WTC11 (cell line): ENCODE data around the gene USP48. TPM values are rescaled to one million over a fixed set of nuclear protein-coding genes. Genes with fewer than 3 reads are reported as not detected.
A peak's percentile ranks its signal among the peaks of the same experiment; 100 is the strongest.
"Not testable (repeated sequence)": the region's sequence is repeated elsewhere in the genome, so short reads cannot be mapped to it uniquely, and the experiment has no call there.

ENCODE experiments used
- ATAC-seq: fragments of 200-7000 bp; cut with Tn5 transposase; 2 replicates; pipeline ENCODE4 v1.10.0; 2021; ENCODE audit warnings: mild to moderate bottlenecking, moderate library complexity
- CTCF ChIA-PET: fragments of 300-600 bp; sonication (Branson Sonifier 250); formaldehyde crosslinking; loops from one replicate; lab custom pipeline; 2021; ENCODE audit warnings: antibody characterized with exemption; lab: Charles Lee
- POLR2A ChIA-PET: fragments of 350-600 bp; sonication (Branson Sonifier 250); formaldehyde crosslinking; loops from one replicate; lab custom pipeline; 2021; ENCODE audit warnings: antibody characterized with exemption; lab: Charles Lee
- DNase-seq: peaks from one replicate; pipeline ENCODE4 v3.0.0; 2021; ENCODE audit warnings: low spot score
- H3K27ac Mint-ChIP-seq: 2 replicates; pipeline ENCODE4 v1.8.0; 2021; ENCODE audit warnings: mixed read lengths
- H3K27me3 Mint-ChIP-seq: 2 replicates; pipeline ENCODE4 v1.8.0; 2021; ENCODE audit warnings: low read depth, mild to moderate bottlenecking, moderate library complexity, mixed read lengths
- H3K36me3 Mint-ChIP-seq: 2 replicates; pipeline ENCODE4 v1.8.0; 2021; ENCODE audit warnings: mixed read lengths
- H3K4me1 Mint-ChIP-seq: 2 replicates; pipeline ENCODE4 v1.8.0; 2022; ENCODE audit warnings: mixed read lengths
- H3K4me3 Mint-ChIP-seq: 2 replicates; pipeline ENCODE4 v1.8.0; 2021; ENCODE audit warnings: mild to moderate bottlenecking, moderate library complexity, mixed read lengths
- H3K9me3 Mint-ChIP-seq: 2 replicates; pipeline ENCODE4 v1.8.0; 2021; ENCODE audit warnings: mixed read lengths
- CREB1 ChIP-seq: sonication (generic); formaldehyde crosslinking; IDR thresholded peaks from 2 replicates; pipeline ENCODE4 v1.8.0; 2023; ENCODE audit warnings: mild to moderate bottlenecking, missing genetic modification reagents
- GRHL2 ChIP-seq: fragments of 250-450 bp; sonication (Bioruptor Pico); IDR thresholded peaks from 2 replicates; pipeline ENCODE4 v1.8.0; 2022; ENCODE audit warnings: mild to moderate bottlenecking, moderate library complexity; ENCODE audit not compliant: insufficient replicate concordance, severe bottlenecking
- MXD4 ChIP-seq: fragments of 250-450 bp; sonication (Bioruptor Pico); IDR thresholded peaks from 2 replicates; pipeline ENCODE4 v1.8.0; 2021; ENCODE audit warnings: mild to moderate bottlenecking, moderate library complexity, borderline replicate concordance
- NFATC4 ChIP-seq: fragments of 250-450 bp; sonication (Bioruptor Pico); IDR thresholded peaks from 2 replicates; pipeline ENCODE4 v1.9.0; 2021; ENCODE audit warnings: mild to moderate bottlenecking
- SP1 ChIP-seq: sonication (generic); formaldehyde crosslinking; conservative IDR thresholded peaks from 2 replicates; pipeline ENCODE4 v1.8.1; 2022; ENCODE audit warnings: missing genetic modification reagents
- ZNF121 ChIP-seq: sonication (generic); formaldehyde crosslinking; IDR thresholded peaks from 2 replicates; pipeline ENCODE4 v1.8.0; 2023; ENCODE audit warnings: missing genetic modification reagents
- ZNF396 ChIP-seq: fragments of 250-450 bp; sonication (Bioruptor Pico); IDR thresholded peaks from 2 replicates; pipeline ENCODE4 v1.8.0; 2021; ENCODE audit warnings: mild to moderate bottlenecking, moderate library complexity, borderline replicate concordance
- ZNF423 ChIP-seq: fragments of 250-450 bp; sonication (Bioruptor Pico); IDR thresholded peaks from 2 replicates; pipeline ENCODE4 v2.1.2; 2022; ENCODE audit warnings: mild to moderate bottlenecking, moderate library complexity
- total RNA-seq: library from RNA; stranded (reverse); gene quantifications from 3 replicates; pipeline ENCODE4 v1.2.3, GENCODE V29; 2021
- TF ChIP-seq, protein P1 (sequence below): sonication (generic); formaldehyde crosslinking; IDR thresholded peaks from 2 replicates; pipeline ENCODE4 v1.8.0; 2022; ENCODE audit warnings: mild to moderate bottlenecking, missing genetic modification reagents
- TF ChIP-seq, protein P2 (sequence below): fragments of 250-450 bp; sonication (Bioruptor Pico); IDR thresholded peaks from 2 replicates; pipeline ENCODE4 v1.8.0; 2021; ENCODE audit warnings: mild to moderate bottlenecking
- TF ChIP-seq, protein P3 (sequence below): fragments of 250-450 bp; sonication (Bioruptor Pico); conservative IDR thresholded peaks from 2 replicates; pipeline ENCODE4 v1.9.0; 2021; ENCODE audit warnings: mild to moderate bottlenecking
- TF ChIP-seq, protein P4 (sequence below): sonication (generic); formaldehyde crosslinking; IDR thresholded peaks from 2 replicates; pipeline ENCODE4 v1.8.0; 2022; ENCODE audit warnings: missing genetic modification reagents
- TF ChIP-seq, protein P5 (sequence below): fragments of 250-450 bp; sonication (Bioruptor Pico); IDR thresholded peaks from 2 replicates; pipeline ENCODE4 v1.9.0; 2021; ENCODE audit warnings: moderate library complexity, mild to moderate bottlenecking, inconsistent platforms, borderline replicate concordance
- TF ChIP-seq, protein P6 (sequence below): sonication (generic); formaldehyde crosslinking; IDR thresholded peaks from 2 replicates; pipeline ENCODE4 v1.8.1; 2022; ENCODE audit warnings: mild to moderate bottlenecking, moderate library complexity, missing genetic modification reagents
- TF ChIP-seq, protein P7 (sequence below): sonication (generic); formaldehyde crosslinking; IDR thresholded peaks from 2 replicates; pipeline ENCODE4 v1.8.0; 2022; ENCODE audit warnings: mild to moderate bottlenecking, missing genetic modification reagents
- TF ChIP-seq, protein P8 (sequence below): fragments of 200-600 bp; IDR thresholded peaks from 2 replicates; pipeline ENCODE4 v1.8.0; 2022; ENCODE audit warnings: antibody characterized with exemption

Gene USP48
- total RNA-seq, 1 experiment from 2014 or later: 86.9 TPM

DNA sequence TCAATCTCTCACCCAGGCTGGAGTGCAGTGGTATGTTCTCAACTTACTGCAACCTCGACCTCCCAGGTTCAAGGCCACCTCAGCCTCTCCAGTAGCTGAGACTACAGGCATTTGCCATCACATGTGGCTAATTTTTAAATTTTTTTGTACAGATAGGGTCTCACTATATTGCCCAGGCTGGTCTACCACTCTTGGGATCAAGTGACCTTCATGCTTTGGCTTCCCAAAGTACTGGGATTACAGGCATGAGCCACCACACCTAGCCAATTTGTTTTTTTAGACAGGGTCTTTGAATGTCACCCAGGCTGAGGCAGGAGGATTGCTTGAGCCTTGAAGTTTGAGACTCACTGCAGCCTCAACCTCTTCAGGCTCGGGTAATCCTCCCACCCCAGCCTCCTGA, 10.2 kb upstream of the USP48 start (continued):
- TF ChIP-seq, protein P1, sequence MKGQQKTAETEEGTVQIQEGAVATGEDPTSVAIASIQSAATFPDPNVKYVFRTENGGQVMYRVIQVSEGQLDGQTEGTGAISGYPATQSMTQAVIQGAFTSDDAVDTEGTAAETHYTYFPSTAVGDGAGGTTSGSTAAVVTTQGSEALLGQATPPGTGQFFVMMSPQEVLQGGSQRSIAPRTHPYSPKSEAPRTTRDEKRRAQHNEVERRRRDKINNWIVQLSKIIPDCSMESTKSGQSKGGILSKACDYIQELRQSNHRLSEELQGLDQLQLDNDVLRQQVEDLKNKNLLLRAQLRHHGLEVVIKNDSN: no peak

DNA sequence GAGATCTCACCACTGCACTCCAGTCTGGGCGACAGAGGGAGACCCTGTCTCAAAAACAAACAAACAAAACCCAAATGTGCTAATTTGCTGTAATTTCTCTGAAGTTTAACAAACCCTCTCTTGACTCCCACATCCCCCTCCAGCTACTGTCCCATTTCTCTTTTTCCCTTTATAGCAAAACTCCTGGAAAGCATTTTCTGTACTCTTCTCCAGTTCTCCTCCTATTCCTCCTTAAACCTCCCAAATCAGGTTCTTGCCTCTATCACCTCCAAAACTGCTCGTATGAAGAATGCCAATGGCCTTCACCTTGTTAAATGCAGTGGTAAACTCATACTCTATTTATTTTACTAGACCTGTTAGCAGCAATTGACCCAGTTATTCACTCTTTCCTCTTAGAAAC, 3.7 kb upstream of the USP48 start:
- no peak overlapping the region for H3K27ac Mint-ChIP-seq
- H3K4me3 Mint-ChIP-seq: no peak overlapping the region
- no peaks in the 10 kb centered on the region for H3K9me3 Mint-ChIP-seq
- H3K4me1 Mint-ChIP-seq: peaks cover 23% of the 10 kb centered on the region
- ChIA-PET POLR2A (no interaction called here), CTCF (no interaction called here)
- no peaks in the 10 kb centered on the region for H3K27me3 Mint-ChIP-seq
- ATAC-seq (no peak), DNase-seq (no peak)
- no peak for TF ChIP-seq MXD4 (CRISPR knock-in tag)
- no peak for TF ChIP-seq ZNF121 (CRISPR knock-in tag)
- no peak for TF ChIP-seq GRHL2
- TF ChIP-seq, protein P2, sequence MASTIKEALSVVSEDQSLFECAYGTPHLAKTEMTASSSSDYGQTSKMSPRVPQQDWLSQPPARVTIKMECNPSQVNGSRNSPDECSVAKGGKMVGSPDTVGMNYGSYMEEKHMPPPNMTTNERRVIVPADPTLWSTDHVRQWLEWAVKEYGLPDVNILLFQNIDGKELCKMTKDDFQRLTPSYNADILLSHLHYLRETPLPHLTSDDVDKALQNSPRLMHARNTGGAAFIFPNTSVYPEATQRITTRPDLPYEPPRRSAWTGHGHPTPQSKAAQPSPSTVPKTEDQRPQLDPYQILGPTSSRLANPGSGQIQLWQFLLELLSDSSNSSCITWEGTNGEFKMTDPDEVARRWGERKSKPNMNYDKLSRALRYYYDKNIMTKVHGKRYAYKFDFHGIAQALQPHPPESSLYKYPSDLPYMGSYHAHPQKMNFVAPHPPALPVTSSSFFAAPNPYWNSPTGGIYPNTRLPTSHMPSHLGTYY (CRISPR knock-in tag): no peak
- H3K36me3 Mint-ChIP-seq: no peaks in the 10 kb centered on the region

DNA sequence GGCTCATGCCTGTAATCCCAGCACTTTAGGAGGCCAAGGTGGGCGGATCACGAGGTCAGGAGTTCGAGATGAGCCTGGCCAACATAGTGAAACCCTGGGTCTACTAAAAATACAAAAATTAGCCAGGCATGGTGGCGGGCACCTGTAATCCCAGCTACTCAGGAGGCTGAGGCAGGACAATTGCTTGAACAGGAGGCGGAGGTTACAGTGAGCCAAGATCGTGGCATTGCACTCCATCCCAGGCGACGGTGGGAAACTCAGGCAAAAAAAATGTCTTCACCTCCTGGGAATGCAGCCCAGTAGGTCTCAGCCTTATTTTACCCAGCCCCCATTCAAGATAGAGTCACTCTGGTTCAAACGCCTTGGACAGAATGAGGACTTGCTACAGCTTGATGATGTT, 2.8 kb upstream of the USP48 start:
- H3K27me3 Mint-ChIP-seq, DNase-seq, ATAC-seq, H3K9me3 Mint-ChIP-seq, POLR2A ChIA-PET, H3K36me3 Mint-ChIP-seq, H3K4me3 Mint-ChIP-seq, H3K27ac Mint-ChIP-seq: not testable (repeated sequence)
- H3K4me1 Mint-ChIP-seq: peaks cover 26% of the 10 kb centered on the region
- CTCF ChIA-PET: interaction anchor here (1.3 kb wide), 1 partner anchor 130 kb away, joined by 4 read pairs; no protein-coding TSS in a partner anchor

DNA sequence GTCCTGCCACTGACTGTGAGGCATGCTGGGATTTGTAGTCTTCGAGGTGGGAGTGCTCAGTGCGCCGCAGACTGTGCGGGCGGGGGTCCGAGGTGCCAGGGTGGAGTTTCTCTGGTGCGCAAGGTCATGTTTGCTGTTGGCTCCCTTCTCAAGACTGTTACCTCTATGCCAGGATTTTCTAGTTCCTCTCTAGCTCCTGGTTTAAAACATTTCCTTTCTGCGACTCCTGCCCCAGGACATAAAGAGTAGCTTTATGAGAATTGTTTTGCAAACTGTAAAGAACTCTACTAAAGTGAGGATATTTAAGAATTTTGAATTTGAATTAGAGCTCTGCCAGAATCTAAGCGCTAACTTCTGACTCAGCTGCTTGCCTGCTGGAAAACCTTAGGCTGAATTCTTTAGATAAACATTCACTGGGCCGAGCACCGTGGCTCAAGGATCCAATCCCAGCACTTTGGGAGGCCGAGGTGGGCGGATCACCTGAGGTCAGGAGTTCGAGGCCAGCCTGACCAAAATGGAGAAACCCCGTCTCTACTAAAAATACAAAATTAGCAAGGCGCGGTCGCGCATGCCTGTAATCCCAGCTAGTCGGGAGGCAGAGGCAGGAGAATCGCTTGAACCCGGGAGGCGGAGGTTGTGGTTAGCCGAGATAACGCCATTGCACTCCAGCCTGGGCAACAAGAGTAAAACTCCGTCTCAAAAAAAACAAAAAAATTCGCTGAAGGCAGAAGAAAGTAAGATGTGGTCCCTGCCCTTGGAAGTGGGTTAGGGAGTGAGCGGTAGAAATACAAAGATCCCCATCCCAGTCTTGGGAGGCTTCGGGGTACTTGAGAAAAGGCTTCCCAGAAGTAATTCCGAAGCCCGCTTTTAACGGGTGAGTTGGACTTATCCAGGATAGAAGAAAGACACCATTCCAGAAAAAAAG, 992 bp upstream of the USP48 start:
- Mint-ChIP-seq H3K4me1 (peaks cover 30% of the 10 kb centered on the region), H3K4me3 (peak overlapping the region; percentile 90), H3K27me3 (no peaks in the 10 kb centered on the region), H3K27ac (peak overlapping the region; percentile 100), H3K36me3 (peaks cover 2% of the 10 kb centered on the region; the same call in 1 of the 2 replicates), H3K9me3 (no peaks in the 10 kb centered on the region)
- ChIA-PET POLR2A (interaction anchor here (0.5 to 0.7 kb wide), 2 partner anchors 11 to 183 kb away, joined by 3 to 4 read pairs; no protein-coding TSS in a partner anchor), CTCF (interaction anchor here (0.6 to 2.0 kb wide), 3 partner anchors 28 to 290 kb away, joined by 3 to 7 read pairs (median 3); no protein-coding TSS in a partner anchor)
- peak; percentile 88 for ATAC-seq
- peak; percentile 97 for DNase-seq
- TF ChIP-seq ZNF423 (CRISPR knock-in tag) (no peak), CREB1 (CRISPR knock-in tag) (no peak), SP1 (CRISPR knock-in tag) (peak; percentile 13; the same call in 1 of the 2 replicates), ZNF396 (CRISPR knock-in tag) (no peak), NFATC4 (CRISPR knock-in tag) (no peak)
- TF ChIP-seq, protein P3, sequence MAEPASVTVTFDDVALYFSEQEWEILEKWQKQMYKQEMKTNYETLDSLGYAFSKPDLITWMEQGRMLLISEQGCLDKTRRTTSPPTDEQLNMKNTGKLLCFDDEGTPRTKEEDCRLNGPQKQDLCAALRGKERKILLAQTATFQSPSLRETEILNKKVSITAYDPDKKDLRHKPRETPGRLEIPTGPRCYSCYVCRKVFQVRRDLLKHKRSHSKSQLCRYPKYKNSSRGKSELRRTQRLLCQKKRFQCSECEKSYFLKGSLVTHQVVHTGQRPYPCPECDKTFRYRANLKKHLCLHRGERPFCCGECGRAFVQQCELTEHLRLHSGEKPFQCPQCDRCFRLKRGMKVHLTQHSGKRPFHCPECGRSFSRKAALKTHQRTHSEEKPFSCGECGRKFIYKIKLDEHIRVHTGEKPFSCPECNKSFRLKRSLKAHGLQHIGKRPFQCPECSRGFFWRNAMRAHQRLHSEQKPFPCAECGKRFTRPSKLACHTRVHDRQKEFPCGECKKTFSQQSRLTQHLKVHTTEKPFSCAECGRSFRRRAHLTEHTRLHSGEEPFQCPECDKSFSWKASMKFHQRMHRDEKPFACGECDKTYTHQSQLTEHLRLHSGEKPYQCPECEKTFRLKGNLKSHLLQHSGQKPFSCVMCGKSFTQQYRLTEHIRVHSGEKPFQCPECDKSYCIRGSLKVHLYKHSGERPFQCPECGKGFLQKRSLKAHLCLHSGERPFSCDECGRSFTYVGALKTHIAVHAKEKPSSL (CRISPR knock-in tag): no peak
- TF ChIP-seq, protein P4, sequence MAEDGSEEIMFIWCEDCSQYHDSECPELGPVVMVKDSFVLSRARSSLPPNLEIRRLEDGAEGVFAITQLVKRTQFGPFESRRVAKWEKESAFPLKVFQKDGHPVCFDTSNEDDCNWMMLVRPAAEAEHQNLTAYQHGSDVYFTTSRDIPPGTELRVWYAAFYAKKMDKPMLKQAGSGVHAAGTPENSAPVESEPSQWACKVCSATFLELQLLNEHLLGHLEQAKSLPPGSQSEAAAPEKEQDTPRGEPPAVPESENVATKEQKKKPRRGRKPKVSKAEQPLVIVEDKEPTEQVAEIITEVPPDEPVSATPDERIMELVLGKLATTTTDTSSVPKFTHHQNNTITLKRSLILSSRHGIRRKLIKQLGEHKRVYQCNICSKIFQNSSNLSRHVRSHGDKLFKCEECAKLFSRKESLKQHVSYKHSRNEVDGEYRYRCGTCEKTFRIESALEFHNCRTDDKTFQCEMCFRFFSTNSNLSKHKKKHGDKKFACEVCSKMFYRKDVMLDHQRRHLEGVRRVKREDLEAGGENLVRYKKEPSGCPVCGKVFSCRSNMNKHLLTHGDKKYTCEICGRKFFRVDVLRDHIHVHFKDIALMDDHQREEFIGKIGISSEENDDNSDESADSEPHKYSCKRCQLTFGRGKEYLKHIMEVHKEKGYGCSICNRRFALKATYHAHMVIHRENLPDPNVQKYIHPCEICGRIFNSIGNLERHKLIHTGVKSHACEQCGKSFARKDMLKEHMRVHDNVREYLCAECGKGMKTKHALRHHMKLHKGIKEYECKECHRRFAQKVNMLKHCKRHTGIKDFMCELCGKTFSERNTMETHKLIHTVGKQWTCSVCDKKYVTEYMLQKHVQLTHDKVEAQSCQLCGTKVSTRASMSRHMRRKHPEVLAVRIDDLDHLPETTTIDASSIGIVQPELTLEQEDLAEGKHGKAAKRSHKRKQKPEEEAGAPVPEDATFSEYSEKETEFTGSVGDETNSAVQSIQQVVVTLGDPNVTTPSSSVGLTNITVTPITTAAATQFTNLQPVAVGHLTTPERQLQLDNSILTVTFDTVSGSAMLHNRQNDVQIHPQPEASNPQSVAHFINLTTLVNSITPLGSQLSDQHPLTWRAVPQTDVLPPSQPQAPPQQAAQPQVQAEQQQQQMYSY (CRISPR knock-in tag): peak; percentile 92
- TF ChIP-seq, protein P5, sequence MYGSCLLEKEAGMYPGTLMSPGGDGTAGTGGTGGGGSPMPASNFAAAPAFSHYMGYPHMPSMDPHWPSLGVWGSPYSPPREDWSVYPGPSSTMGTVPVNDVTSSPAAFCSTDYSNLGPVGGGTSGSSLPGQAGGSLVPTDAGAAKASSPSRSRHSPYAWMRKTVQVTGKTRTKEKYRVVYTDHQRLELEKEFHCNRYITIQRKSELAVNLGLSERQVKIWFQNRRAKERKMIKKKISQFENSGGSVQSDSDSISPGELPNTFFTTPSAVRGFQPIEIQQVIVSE: no peak
- TF ChIP-seq, protein P6, sequence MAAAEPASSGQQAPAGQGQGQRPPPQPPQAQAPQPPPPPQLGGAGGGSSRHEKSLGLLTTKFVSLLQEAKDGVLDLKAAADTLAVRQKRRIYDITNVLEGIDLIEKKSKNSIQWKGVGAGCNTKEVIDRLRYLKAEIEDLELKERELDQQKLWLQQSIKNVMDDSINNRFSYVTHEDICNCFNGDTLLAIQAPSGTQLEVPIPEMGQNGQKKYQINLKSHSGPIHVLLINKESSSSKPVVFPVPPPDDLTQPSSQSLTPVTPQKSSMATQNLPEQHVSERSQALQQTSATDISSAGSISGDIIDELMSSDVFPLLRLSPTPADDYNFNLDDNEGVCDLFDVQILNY: no peak
- TF ChIP-seq, protein P7, sequence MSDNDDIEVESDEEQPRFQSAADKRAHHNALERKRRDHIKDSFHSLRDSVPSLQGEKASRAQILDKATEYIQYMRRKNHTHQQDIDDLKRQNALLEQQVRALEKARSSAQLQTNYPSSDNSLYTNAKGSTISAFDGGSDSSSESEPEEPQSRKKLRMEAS (CRISPR knock-in tag): peak; percentile 22; the same call in 1 of the 2 replicates
- TF ChIP-seq, protein P8, sequence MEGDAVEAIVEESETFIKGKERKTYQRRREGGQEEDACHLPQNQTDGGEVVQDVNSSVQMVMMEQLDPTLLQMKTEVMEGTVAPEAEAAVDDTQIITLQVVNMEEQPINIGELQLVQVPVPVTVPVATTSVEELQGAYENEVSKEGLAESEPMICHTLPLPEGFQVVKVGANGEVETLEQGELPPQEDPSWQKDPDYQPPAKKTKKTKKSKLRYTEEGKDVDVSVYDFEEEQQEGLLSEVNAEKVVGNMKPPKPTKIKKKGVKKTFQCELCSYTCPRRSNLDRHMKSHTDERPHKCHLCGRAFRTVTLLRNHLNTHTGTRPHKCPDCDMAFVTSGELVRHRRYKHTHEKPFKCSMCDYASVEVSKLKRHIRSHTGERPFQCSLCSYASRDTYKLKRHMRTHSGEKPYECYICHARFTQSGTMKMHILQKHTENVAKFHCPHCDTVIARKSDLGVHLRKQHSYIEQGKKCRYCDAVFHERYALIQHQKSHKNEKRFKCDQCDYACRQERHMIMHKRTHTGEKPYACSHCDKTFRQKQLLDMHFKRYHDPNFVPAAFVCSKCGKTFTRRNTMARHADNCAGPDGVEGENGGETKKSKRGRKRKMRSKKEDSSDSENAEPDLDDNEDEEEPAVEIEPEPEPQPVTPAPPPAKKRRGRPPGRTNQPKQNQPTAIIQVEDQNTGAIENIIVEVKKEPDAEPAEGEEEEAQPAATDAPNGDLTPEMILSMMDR: no peak
